K562 (cell line): ENCODE results near the gene RASGRP4. TPM values are rescaled to one million over a fixed set of nuclear protein-coding genes. Genes with fewer than 3 reads are reported as not detected.

ENCODE experiments used
- E2F4 ChIP-seq: sonication (generic); formaldehyde crosslinking; IDR thresholded peaks from 2 replicates; pipeline ENCODE4 v1.8.0; 2022; ENCODE audit warnings: mild to moderate bottlenecking, low read depth, missing genetic modification reagents
- GATAD2B ChIP-seq: fragments of 450-650 bp; IDR thresholded peaks from 2 replicates; pipeline ENCODE4 v1.6.1; 2017; ENCODE audit warnings: mild to moderate bottlenecking, borderline replicate concordance
- GMEB1 ChIP-seq: fragments of 250-450 bp; sonication (Bioruptor Pico); IDR thresholded peaks from 2 replicates; pipeline ENCODE4 v1.4.0; 2020; ENCODE audit warnings: mild to moderate bottlenecking
- NCOA4 ChIP-seq: fragments of 450-650 bp; IDR thresholded peaks from 2 replicates; pipeline ENCODE4 v1.6.1; 2018; ENCODE audit warnings: mild to moderate bottlenecking; ENCODE audit not compliant: partially characterized antibody
- NR3C1 ChIP-seq: sonication (generic); formaldehyde crosslinking; IDR thresholded peaks from 2 replicates; pipeline ENCODE4 v1.8.1; 2022; ENCODE audit warnings: missing genetic modification reagents
- POLR2A ChIP-seq: fragments of 450-650 bp; conservative IDR thresholded peaks from 2 replicates; pipeline ENCODE4 v1.6.1; 2016
- RBM15 ChIP-seq: fragments of 200-400 bp; formaldehyde crosslinking; IDR thresholded peaks from 2 replicates; pipeline ENCODE4 v1.6.1; 2018; ENCODE audit warnings: mild to moderate bottlenecking, low read length, moderate library complexity; ENCODE audit not compliant: insufficient read depth
- RNF219 ChIP-seq: fragments of 250-450 bp; sonication (Bioruptor Pico); IDR thresholded peaks from 2 replicates; pipeline ENCODE4 v1.5.0; 2022; ENCODE audit warnings: mild to moderate bottlenecking
- ZC3H4 ChIP-seq: sonication (generic); formaldehyde crosslinking; IDR thresholded peaks from 2 replicates; pipeline ENCODE4 v1.9.0; 2021; ENCODE audit warnings: missing genetic modification reagents, borderline replicate concordance
- ZNF212 ChIP-seq: fragments of 450-650 bp; formaldehyde crosslinking; IDR thresholded peaks from 2 replicates; pipeline ENCODE4 v1.4.0; 2020; ENCODE audit warnings: mild to moderate bottlenecking
- ZNF449 ChIP-seq: fragments of 250-450 bp; sonication (Bioruptor Pico); IDR thresholded peaks from 2 replicates; pipeline ENCODE4 v1.8.0; 2022; ENCODE audit warnings: moderate library complexity, mild to moderate bottlenecking, inconsistent platforms
- ZNF644 ChIP-seq: fragments of 200-800 bp; sonication (Bioruptor generic); IDR thresholded peaks from 2 replicates; pipeline ENCODE4 v1.6.1; 2016; ENCODE audit warnings: low read depth, missing genetic modification characterization, missing compliant biosample characterization
- polyA plus RNA-seq, 8 experiments: library from polyadenylated mRNA; depleted of rRNA in 4 of 8; stranded (reverse) in 5 of 8; unstranded in 3 of 8; fragments of >200 nt; fragmentation: Nextera tagmentation in 2 of 8; fragmentation: Illumina TruSeq in 1 of 8; extraction: Ambion mirVana in 2 of 8; extraction: Trizol in 1 of 8; gene quantifications; 2 replicates each; pipeline versions ENCODE4 v1.2.1 to v1.2.3, GENCODE V29; 2011 to 2014; ENCODE audit warnings: inconsistent platforms in 1 of 8, missing spikeins in 1 of 8
- total RNA-seq, 7 experiments: library from RNA; depleted of rRNA in 6 of 7; stranded (reverse); fragments of >200 nt in 6 of 7; fragmentation: Illumina TruSeq in 2 of 7; extraction: Trizol in 2 of 7; gene quantifications; 2 replicates each; pipeline versions ENCODE4 v1.2.1 to v1.2.3, GENCODE V29; 2011 to 2021; ENCODE audit warnings: low replicate concordance in 1 of 7
- TF ChIP-seq, protein P1 (sequence below): fragments of 250-450 bp; sonication (Bioruptor Pico); IDR thresholded peaks from 2 replicates; pipeline ENCODE4 v1.4.0; 2020; ENCODE audit warnings: mild to moderate bottlenecking, moderate library complexity, borderline replicate concordance
- TF ChIP-seq, protein P2 (sequence below): fragments of 450-650 bp; formaldehyde crosslinking; IDR thresholded peaks from 2 replicates; pipeline ENCODE4 v1.4.0; 2020; ENCODE audit warnings: mild to moderate bottlenecking, moderate library complexity
- TF ChIP-seq, protein P3 (sequence below): fragments of 250-450 bp; sonication (Bioruptor Pico); IDR thresholded peaks from 2 replicates; pipeline ENCODE4 v1.4.0; 2020; ENCODE audit warnings: borderline replicate concordance

RASGRP4 gene
- total and polyA plus RNA-seq, 9 of the 15 experiments (the other 6 are each of a cell fraction or from before 2014, with no cell fraction given) = 0.39 to 4.6 (median 3.8) TPM

DNA sequence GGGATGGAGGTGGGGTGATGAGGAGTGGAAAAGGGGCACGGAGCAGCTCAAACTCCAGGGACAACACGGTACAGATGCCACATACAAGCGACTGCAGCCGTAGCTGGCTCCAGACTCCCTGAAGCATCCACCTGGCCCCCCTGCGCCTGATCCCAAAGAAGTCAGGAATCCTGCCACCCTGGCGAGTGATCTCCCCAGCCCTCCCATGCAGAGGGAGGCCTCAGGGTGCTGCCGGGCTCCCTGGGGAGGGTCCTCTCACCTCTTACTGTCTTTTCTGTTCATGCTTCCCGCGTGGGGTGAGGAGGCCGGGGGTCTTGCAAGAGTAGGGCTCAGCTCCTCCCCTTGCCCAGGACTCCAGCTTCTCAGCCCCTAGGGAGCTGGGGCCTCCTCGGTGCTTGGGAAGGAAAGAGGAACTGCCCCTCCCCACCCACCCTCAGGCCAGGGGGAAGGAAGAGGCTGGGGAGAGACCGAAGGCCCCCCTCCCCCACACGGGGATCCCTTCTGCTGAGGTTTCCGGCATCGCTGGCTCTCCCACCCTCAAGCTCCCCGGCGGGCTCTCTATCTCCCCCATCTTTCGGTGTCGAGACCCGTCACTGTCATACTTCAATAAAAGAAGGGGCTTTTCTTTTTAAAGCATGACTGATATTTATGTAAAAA, at the start of gene RASGRP4 (continued):
- TF ChIP-seq RBM15 = no peak
- TF ChIP-seq NCOA4 = no peak
- TF ChIP-seq ZC3H4 = no peak
- no peak for TF ChIP-seq ZNF644 (tag)
- 0 out of 2 replicates have a peak, but pooled peaks have one; percentile 35 for TF ChIP-seq GATAD2B
- TF ChIP-seq RNF219 = no peak
- TF ChIP-seq GMEB1 = no peak
- TF ChIP-seq, protein P1, sequence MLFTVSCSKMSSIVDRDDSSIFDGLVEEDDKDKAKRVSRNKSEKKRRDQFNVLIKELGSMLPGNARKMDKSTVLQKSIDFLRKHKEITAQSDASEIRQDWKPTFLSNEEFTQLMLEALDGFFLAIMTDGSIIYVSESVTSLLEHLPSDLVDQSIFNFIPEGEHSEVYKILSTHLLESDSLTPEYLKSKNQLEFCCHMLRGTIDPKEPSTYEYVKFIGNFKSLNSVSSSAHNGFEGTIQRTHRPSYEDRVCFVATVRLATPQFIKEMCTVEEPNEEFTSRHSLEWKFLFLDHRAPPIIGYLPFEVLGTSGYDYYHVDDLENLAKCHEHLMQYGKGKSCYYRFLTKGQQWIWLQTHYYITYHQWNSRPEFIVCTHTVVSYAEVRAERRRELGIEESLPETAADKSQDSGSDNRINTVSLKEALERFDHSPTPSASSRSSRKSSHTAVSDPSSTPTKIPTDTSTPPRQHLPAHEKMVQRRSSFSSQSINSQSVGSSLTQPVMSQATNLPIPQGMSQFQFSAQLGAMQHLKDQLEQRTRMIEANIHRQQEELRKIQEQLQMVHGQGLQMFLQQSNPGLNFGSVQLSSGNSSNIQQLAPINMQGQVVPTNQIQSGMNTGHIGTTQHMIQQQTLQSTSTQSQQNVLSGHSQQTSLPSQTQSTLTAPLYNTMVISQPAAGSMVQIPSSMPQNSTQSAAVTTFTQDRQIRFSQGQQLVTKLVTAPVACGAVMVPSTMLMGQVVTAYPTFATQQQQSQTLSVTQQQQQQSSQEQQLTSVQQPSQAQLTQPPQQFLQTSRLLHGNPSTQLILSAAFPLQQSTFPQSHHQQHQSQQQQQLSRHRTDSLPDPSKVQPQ (CRISPR knock-in tag) = no peak
- TF ChIP-seq, protein P2, sequence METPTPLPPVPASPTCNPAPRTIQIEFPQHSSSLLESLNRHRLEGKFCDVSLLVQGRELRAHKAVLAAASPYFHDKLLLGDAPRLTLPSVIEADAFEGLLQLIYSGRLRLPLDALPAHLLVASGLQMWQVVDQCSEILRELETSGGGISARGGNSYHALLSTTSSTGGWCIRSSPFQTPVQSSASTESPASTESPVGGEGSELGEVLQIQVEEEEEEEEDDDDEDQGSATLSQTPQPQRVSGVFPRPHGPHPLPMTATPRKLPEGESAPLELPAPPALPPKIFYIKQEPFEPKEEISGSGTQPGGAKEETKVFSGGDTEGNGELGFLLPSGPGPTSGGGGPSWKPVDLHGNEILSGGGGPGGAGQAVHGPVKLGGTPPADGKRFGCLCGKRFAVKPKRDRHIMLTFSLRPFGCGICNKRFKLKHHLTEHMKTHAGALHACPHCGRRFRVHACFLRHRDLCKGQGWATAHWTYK (CRISPR knock-in tag) = no peak
- TF ChIP-seq ZNF449 (CRISPR knock-in tag) = no peak
- TF ChIP-seq POLR2A = no peak
- no peak for TF ChIP-seq E2F4 (CRISPR knock-in tag)
- no peak for TF ChIP-seq ZNF212 (CRISPR knock-in tag)
- TF ChIP-seq, protein P3, sequence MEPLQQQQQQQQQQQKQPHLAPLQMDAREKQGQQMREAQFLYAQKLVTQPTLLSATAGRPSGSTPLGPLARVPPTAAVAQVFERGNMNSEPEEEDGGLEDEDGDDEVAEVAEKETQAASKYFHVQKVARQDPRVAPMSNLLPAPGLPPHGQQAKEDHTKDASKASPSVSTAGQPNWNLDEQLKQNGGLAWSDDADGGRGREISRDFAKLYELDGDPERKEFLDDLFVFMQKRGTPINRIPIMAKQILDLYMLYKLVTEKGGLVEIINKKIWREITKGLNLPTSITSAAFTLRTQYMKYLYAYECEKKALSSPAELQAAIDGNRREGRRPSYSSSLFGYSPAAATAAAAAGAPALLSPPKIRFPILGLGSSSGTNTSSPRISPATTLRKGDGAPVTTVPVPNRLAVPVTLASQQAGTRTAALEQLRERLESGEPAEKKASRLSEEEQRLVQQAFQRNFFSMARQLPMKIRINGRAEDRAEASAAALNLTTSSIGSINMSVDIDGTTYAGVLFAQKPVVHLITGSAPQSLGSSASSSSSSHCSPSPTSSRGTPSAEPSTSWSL (CRISPR knock-in tag) = no peak
- no peak for TF ChIP-seq NR3C1 (CRISPR knock-in tag)
